Glomerular visceral epithelial cell (primary cell): Measurements from ENCODE around the gene LKAAEAR1.

Source experiments
- DNase-seq: peaks from one replicate; pipeline ENCODE4 v3.0.0-alpha.2; 2016; ENCODE audit errors: extremely low spot score

LKAAEAR1 gene

GRCh38 chr20:64111841-64112641 is 27.8 kb upstream of the LKAAEAR1 start:
- no peak for DNase-seq

GRCh38 chr20:64110411-64111068 is 26.3 kb upstream of the LKAAEAR1 start:
- no peak for DNase-seq

GRCh38 chr20:64109831-64110391 is 25.7 kb upstream of the LKAAEAR1 start:
- DNase-seq = no peak

GRCh38 chr20:64108731-64109681 is 24.8 kb upstream of the LKAAEAR1 start:
- DNase-seq = no peak

- no peak for DNase-seq
These were observed 23.7 kb upstream of the LKAAEAR1 start for GRCh38 chr20:64107736-64108457.

GRCh38 chr20:64106981-64107735 is 23.0 kb upstream of the LKAAEAR1 start, which contains the start of gene NPBWR2:
NPBWR2 (minus strand) TSS chr20:64107565; CDS start chr20:64106831, 734 bp downstream.
- no peak for DNase-seq

GRCh38 chr20:64106435-64106961 is 22.3 kb upstream of the LKAAEAR1 start:
- no peak for DNase-seq

GRCh38 chr20:64105846-64106434 is 21.7 kb upstream of the LKAAEAR1 start:
- no peak for DNase-seq

GRCh38 chr20:64104667-64105451 is 20.7 kb upstream of the LKAAEAR1 start:
- DNase-seq = no peak

GRCh38 chr20:64103871-64104666 is 19.9 kb upstream of the LKAAEAR1 start:
- DNase-seq = no peak

- DNase-seq = no peak
These were observed 18.6 kb upstream of the LKAAEAR1 start for GRCh38 chr20:64102647-64103354.

GRCh38 chr20:64101731-64102621 is 17.8 kb upstream of the LKAAEAR1 start:
- DNase-seq = no peak

- DNase-seq = no peak
These were observed 16.9 kb upstream of the LKAAEAR1 start for GRCh38 chr20:64100946-64101688.

GRCh38 chr20:64100566-64100888 is 16.3 kb upstream of the LKAAEAR1 start:
- DNase-seq = no peak

- no peak for DNase-seq
These were observed 15.8 kb upstream of the LKAAEAR1 start for GRCh38 chr20:64099880-64100565.
